Measurements from ENCODE around the gene IGF1R.

- TF ChIP-seq ATF6 (CRISPR knock-in tag; conservative IDR thresholded peaks at IDR 0.05) (no peak), NFIC (IDR thresholded peaks at IDR 0.05; ENCODE audit: low read length) (no peak), SIN3A (IDR thresholded peaks at IDR 0.05; ENCODE audit: borderline replicate concordance, low read depth, low read length) (no peak), HMG20A (CRISPR knock-in tag; IDR thresholded peaks at IDR 0.05; ENCODE audit: borderline replicate concordance) (no peak), IRF1 (CRISPR knock-in tag; IDR thresholded peaks at IDR 0.05; ENCODE audit: low read depth) (no peak), POLR2A (IDR thresholded peaks at IDR 0.05; ENCODE audit: insufficient read depth in 1 of 2, low read depth in 2 of 2, low read length in 2 of 2) (no peak), ZNF549 (CRISPR knock-in tag; IDR thresholded peaks at IDR 0.05) (no peak), ZNF720 (CRISPR knock-in tag; IDR thresholded peaks at IDR 0.05) (no peak)
Measured at GRCh38 chr15:98700519-98700918, 52.2 kb downstream of the IGF1R start.
